Peyer's patch (tissue), 4 donors: Measurements from ENCODE around the gene MRAP. TPM values are rescaled to one million over a fixed set of nuclear protein-coding genes. Genes with fewer than 3 reads are reported as not detected.

Experiments
- DNase-seq, 3 donors: peaks; one replicate each; pipeline ENCODE4 v3.0.0-alpha.2; 2017 to 2019
- H3K27ac ChIP-seq, 4 donors: fragments of 200-600 bp; sonication (generic); one replicate each; pipeline ENCODE4 v1.5.1; 2016 to 2019
- H3K27me3 ChIP-seq, 2 donors: fragments of 200-600 bp; sonication (generic); one replicate each; pipeline ENCODE4 v1.5.1; 2019
- H3K36me3 ChIP-seq, 3 donors: fragments of 200-600 bp; sonication (generic); one replicate each; pipeline ENCODE4 v1.5.1; 2016 to 2019
- H3K4me1 ChIP-seq, 4 donors: fragments of 200-600 bp; sonication (generic); one replicate each; pipeline ENCODE4 v1.5.1; 2016 to 2019
- H3K4me3 ChIP-seq, 4 donors: fragments of 200-600 bp; sonication (generic); 1 replicate in 3 of 4; 2 replicates in 1 of 4; pipeline ENCODE4 v1.5.1; 2016 to 2019; ENCODE audit warnings: mild to moderate bottlenecking in 1 of 4
- H3K9me3 ChIP-seq, 4 donors: fragments of 200-600 bp; sonication (generic); one replicate each; pipeline ENCODE4 v1.5.1; 2016 to 2019; ENCODE audit warnings: mild to moderate bottlenecking in 1 of 4
- CTCF ChIP-seq, 6 experiments: fragments of 450-650 bp in 4 of 6; fragments of 200-600 bp in 2 of 6; sonication (generic) in 1 of 6; IDR thresholded peaks; one replicate each; pipeline ENCODE4 v1.5.1; 2017 to 2019; ENCODE audit warnings: antibody characterized with exemption in 6 of 6, mild to moderate bottlenecking in 3 of 6, moderate library complexity in 1 of 6
- POLR2A ChIP-seq, 2 donors: fragments of 450-650 bp; IDR thresholded peaks; one replicate each; pipeline ENCODE4 v1.5.1; 2017; ENCODE audit warnings: antibody characterized with exemption in 2 of 2, mild to moderate bottlenecking in 2 of 2, moderate library complexity in 2 of 2
- total RNA-seq, 4 donors: library from RNA; depleted of rRNA; stranded (reverse); fragments of >200 nt; gene quantifications; one replicate each; pipeline ENCODE4 v1.1.0, GENCODE V29; 2016

The MRAP gene
- total RNA-seq, 4 donors from 2014 or later = not detected

- H3K36me3 ChIP-seq = peaks cover 0 to 47% (median 0%) of the 10 kb centered on the region in 3 donors
- H3K27ac ChIP-seq = no peak overlapping the region
- H3K27me3 ChIP-seq = no peaks in the 10 kb centered on the region
- no peaks in the 10 kb centered on the region for H3K4me1 ChIP-seq
- H3K4me3 ChIP-seq = no peak overlapping the region
- TF ChIP-seq CTCF (IDR thresholded peaks at IDR 0.05) (no peak), POLR2A (IDR thresholded peaks at IDR 0.05) (no peak)
- no peak for DNase-seq
- no peaks in the 10 kb centered on the region for H3K9me3 ChIP-seq
Measured at GRCh38 chr21:32330784-32331311, 32.2 kb downstream of the MRAP start.

GRCh38 chr21:32331444-32332305, 33.0 kb downstream of the MRAP start:
- H3K27ac ChIP-seq = no peak overlapping the region
- TF ChIP-seq CTCF (IDR thresholded peaks at IDR 0.05) = no peak
- TF ChIP-seq POLR2A (IDR thresholded peaks at IDR 0.05) = no peak

GRCh38 chr21:32332463-32332951, 33.9 kb downstream of the MRAP start:
- no peak for DNase-seq
- H3K36me3 ChIP-seq = peaks cover 0 to 59% (median 0%) of the 10 kb centered on the region in 3 donors
- TF ChIP-seq POLR2A (IDR thresholded peaks at IDR 0.05) = no peak
- no peak for TF ChIP-seq CTCF (IDR thresholded peaks at IDR 0.05)
- no peaks in the 10 kb centered on the region for H3K9me3 ChIP-seq
- H3K4me3 ChIP-seq = no peak overlapping the region
- H3K4me1 ChIP-seq = no peaks in the 10 kb centered on the region
- H3K27me3 ChIP-seq = no peaks in the 10 kb centered on the region
- no peak overlapping the region for H3K27ac ChIP-seq

More at GRCh38 chr21:32331444-32332305, 33.0 kb downstream of the MRAP start:
- DNase-seq = no peak
- H3K9me3 ChIP-seq = no peaks in the 10 kb centered on the region
- no peak overlapping the region for H3K4me3 ChIP-seq
- no peaks in the 10 kb centered on the region for H3K27me3 ChIP-seq
- peaks cover 0 to 51% (median 0%) of the 10 kb centered on the region in 3 donors for H3K36me3 ChIP-seq
- no peaks in the 10 kb centered on the region for H3K4me1 ChIP-seq

- peaks cover 0 to 73% (median 0%) of the 10 kb centered on the region in 3 donors for H3K36me3 ChIP-seq
- no peaks in the 10 kb centered on the region for H3K9me3 ChIP-seq
- TF ChIP-seq CTCF (IDR thresholded peaks at IDR 0.05) = no peak
- TF ChIP-seq POLR2A (IDR thresholded peaks at IDR 0.05) = no peak
- H3K4me1 ChIP-seq = no peaks in the 10 kb centered on the region
- no peak overlapping the region for H3K27ac ChIP-seq
- no peaks in the 10 kb centered on the region for H3K27me3 ChIP-seq
- H3K4me3 ChIP-seq = no peak overlapping the region
- DNase-seq = no peak
Measured at GRCh38 chr21:32333953-32334673, 35.5 kb downstream of the MRAP start.

- Histone ChIP-seq H3K27me3 (no peaks in the 10 kb centered on the region), H3K4me3 (no peak overlapping the region), H3K27ac (no peak overlapping the region), H3K4me1 (no peaks in the 10 kb centered on the region), H3K9me3 (no peaks in the 10 kb centered on the region), H3K36me3 (peaks cover 0 to 81% (median 0%) of the 10 kb centered on the region in 3 donors)
- DNase-seq = no peak
- no peak for TF ChIP-seq POLR2A (IDR thresholded peaks at IDR 0.05)
- no peak for TF ChIP-seq CTCF (IDR thresholded peaks at IDR 0.05)
Measured at GRCh38 chr21:32334980-32335531, 36.4 kb downstream of the MRAP start.
